Inferior parietal cortex (tissue), 1 donor: ENCODE data around the gene NFX1.

Source experiments
- DNase-seq: peaks from one replicate; pipeline ENCODE4 v3.0.0-alpha.2; 2016; ENCODE audit errors: extremely low spot score

The NFX1 gene

GRCh38 chr9:33267151-33267767, 23.1 kb upstream of the NFX1 start:
- no peak for DNase-seq

- DNase-seq: no peak
Observed at GRCh38 chr9:33270146-33270545, 20.2 kb upstream of the NFX1 start.

GRCh38 chr9:33272061-33272460, 18.3 kb upstream of the NFX1 start:
- DNase-seq: no peak

GRCh38 chr9:33273266-33273971, 16.9 kb upstream of the NFX1 start:
- DNase-seq: no peak

GRCh38 chr9:33273972-33274328, 16.4 kb upstream of the NFX1 start:
- no peak for DNase-seq

GRCh38 chr9:33277484-33277883, 12.8 kb upstream of the NFX1 start:
- no peak for DNase-seq

GRCh38 chr9:33285502-33285901, 4.8 kb upstream of the NFX1 start:
- DNase-seq: no peak

GRCh38 chr9:33287087-33287490, 3.2 kb upstream of the NFX1 start:
- DNase-seq: peak; percentile 75

GRCh38 chr9:33288235-33288634, 2.1 kb upstream of the NFX1 start:
- DNase-seq: no peak

- DNase-seq: no peak
Observed at GRCh38 chr9:33288828-33289483, 1.4 kb upstream of the NFX1 start.

- DNase-seq: no peak
Observed at GRCh38 chr9:33289496-33289895, 820 bp upstream of the NFX1 start.

GRCh38 chr9:33289936-33290246, 425 bp upstream of the NFX1 start:
- no peak for DNase-seq

- no peak for DNase-seq
Observed at GRCh38 chr9:33291031-33291397, 698 bp downstream of the NFX1 start.

GRCh38 chr9:33291901-33292300, 1.6 kb downstream of the NFX1 start:
- no peak for DNase-seq

- no peak for DNase-seq
Observed at GRCh38 chr9:33293782-33294181, 3.5 kb downstream of the NFX1 start.

- no peak for DNase-seq
Observed at GRCh38 chr9:33294670-33295432, 4.5 kb downstream of the NFX1 start.

- no peak for DNase-seq
Observed at GRCh38 chr9:33295571-33295970, 5.3 kb downstream of the NFX1 start.

- DNase-seq: no peak
Observed at GRCh38 chr9:33297432-33297831, 7.1 kb downstream of the NFX1 start.

- DNase-seq: no peak
Observed at GRCh38 chr9:33300546-33300945, 10.2 kb downstream of the NFX1 start.

- no peak for DNase-seq
Observed at GRCh38 chr9:33304362-33304761, 14.0 kb downstream of the NFX1 start.

- no peak for DNase-seq
Observed at GRCh38 chr9:33306037-33306436, 15.7 kb downstream of the NFX1 start.

- DNase-seq: no peak
Observed at GRCh38 chr9:33307067-33307466, 16.8 kb downstream of the NFX1 start.

GRCh38 chr9:33309903-33310302, 19.6 kb downstream of the NFX1 start:
- no peak for DNase-seq
